Fibroblast of lung (primary cell): ENCODE measurements around the gene KIAA0753. TPM values are rescaled to one million over a fixed set of nuclear protein-coding genes. Genes with fewer than 3 reads are reported as not detected.
A peak's percentile ranks its signal among the peaks of the same experiment; 100 is the strongest.

Source experiments
- DNase-seq, 2 donors: peaks; one replicate each; pipeline versions ENCODE4 v3.0.0 to v3.0.0-alpha.2; 2010; ENCODE audit warnings: low read depth in 2 of 2
- H2AFZ ChIP-seq: 2 replicates; pipeline ENCODE4 v1.5.1; 2012; ENCODE audit warnings: low read length, control low read depth, inconsistent platforms
- H3K27ac ChIP-seq: 2 replicates; pipeline ENCODE4 v1.5.1; 2011; ENCODE audit warnings: low read length, control low read depth; ENCODE audit not compliant: insufficient read depth
- H3K27me3 ChIP-seq: 2 replicates; pipeline ENCODE4 v1.5.1; 2011; ENCODE audit warnings: mild to moderate bottlenecking, low read length; ENCODE audit not compliant: control insufficient read depth, insufficient read depth
- H3K36me3 ChIP-seq: 2 replicates; pipeline ENCODE4 v1.5.1; 2011; ENCODE audit warnings: low read length; ENCODE audit not compliant: control insufficient read depth, insufficient read depth
- H3K4me1 ChIP-seq: 2 replicates; pipeline ENCODE4 v1.5.1; 2011; ENCODE audit warnings: low read length; ENCODE audit not compliant: control insufficient read depth, insufficient read depth; ENCODE audit errors: extremely low read depth
- H3K4me2 ChIP-seq: 2 replicates; pipeline ENCODE4 v1.5.1; 2011; ENCODE audit warnings: low read length, control low read depth; ENCODE audit not compliant: insufficient read depth; ENCODE audit errors: extremely low read depth
- H3K4me3 ChIP-seq, 4 experiments: fragments of 200-600 bp in 1 of 4; sonication (generic) in 1 of 4; replicated peaks in 1 of 4; 2 replicates each; pipeline ENCODE4 v1.5.1; 2011 to 2016; ENCODE audit warnings: low read length in 4 of 4, low read depth in 3 of 4, mild to moderate bottlenecking in 3 of 4, control low read depth in 2 of 4, inconsistent platforms in 1 of 4, mixed read lengths in 1 of 4; ENCODE audit not compliant: insufficient read depth in 1 of 4; ENCODE audit errors: control extremely low read depth in 1 of 4
- H3K79me2 ChIP-seq: 2 replicates; pipeline ENCODE4 v1.5.1; 2012; ENCODE audit warnings: mild to moderate bottlenecking, low read length, inconsistent platforms; ENCODE audit not compliant: control insufficient read depth, insufficient read depth
- H3K9ac ChIP-seq: 2 replicates; pipeline ENCODE4 v1.5.1; 2011; ENCODE audit warnings: mild to moderate bottlenecking, low read length, control low read depth; ENCODE audit not compliant: insufficient read depth
- H3K9me3 ChIP-seq: 2 replicates; pipeline ENCODE4 v1.5.1; 2012; ENCODE audit warnings: low read depth, low read length; ENCODE audit not compliant: control insufficient read depth, insufficient read depth
- H4K20me1 ChIP-seq: 2 replicates; pipeline ENCODE4 v1.5.1; 2011; ENCODE audit warnings: low read length; ENCODE audit not compliant: control insufficient read depth, insufficient read depth; ENCODE audit errors: extremely low read depth
- CTCF ChIP-seq, 2 donors: IDR thresholded peaks in 1 of 2; conservative IDR thresholded peaks in 1 of 2; 1 replicate in 1 of 2; 2 replicates in 1 of 2; pipeline ENCODE4 v1.5.1; 2011 to 2012; ENCODE audit warnings: low read length in 2 of 2, control low read depth in 1 of 2, inconsistent platforms in 1 of 2, low read depth in 1 of 2, mild to moderate bottlenecking in 1 of 2
- EZH2 ChIP-seq: IDR thresholded peaks from 2 replicates; pipeline ENCODE4 v1.5.1; 2012; ENCODE audit warnings: low read length, control low read depth, mild to moderate bottlenecking; ENCODE audit errors: missing control alignments
- polyA plus RNA-seq, 2 donors: library from polyadenylated mRNA; depleted of rRNA in 1 of 2; stranded (reverse) in 1 of 2; unstranded in 1 of 2; fragments of >200 nt; gene quantifications; 2 replicates each; pipeline ENCODE4 v1.2.1, GENCODE V29; 2011 to 2012; ENCODE audit warnings: missing spikeins in 1 of 2
- total RNA-seq: library from RNA; depleted of rRNA; stranded (reverse); fragments of >200 nt; gene quantifications from 2 replicates; pipeline ENCODE4 v1.2.1, GENCODE V29; 2014

KIAA0753 gene
- total and polyA plus RNA-seq, 2 donors (not counting 1 experiment from before 2014, with no cell fraction given) = 5.8 to 12.9 TPM

DNA sequence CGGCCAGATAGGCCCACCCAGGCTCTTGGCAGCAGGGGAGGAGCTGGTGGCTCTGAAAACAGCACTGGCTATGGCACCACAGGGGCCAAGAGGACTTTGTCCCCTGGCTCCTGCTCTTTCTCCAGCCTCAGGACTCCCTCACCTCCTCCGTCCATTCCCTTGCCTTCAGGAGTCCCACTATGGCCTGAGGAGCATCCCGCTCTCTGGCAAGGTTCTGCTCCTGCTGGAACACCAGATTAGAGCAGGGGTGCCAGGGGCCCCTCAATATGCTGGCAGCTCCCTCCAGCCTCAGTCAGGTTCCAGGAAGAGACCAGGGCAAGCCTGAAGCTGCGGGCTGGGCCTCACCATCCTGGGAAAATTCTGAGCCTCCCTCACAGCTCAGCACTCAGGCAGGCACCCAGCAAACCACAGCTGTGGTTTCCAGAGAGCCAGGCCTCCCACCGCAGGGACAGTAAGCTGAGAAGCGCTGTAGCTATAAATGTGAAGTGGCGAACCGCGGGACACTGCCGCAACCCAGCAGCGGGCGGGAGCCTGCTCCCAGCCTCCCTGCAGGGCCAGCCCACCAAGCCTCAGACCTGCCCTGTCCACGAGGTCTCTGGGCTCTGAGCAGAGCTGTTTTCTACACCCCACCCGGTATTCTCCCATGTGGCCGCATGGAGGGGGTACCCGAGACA is 36.8 kb upstream of the KIAA0753 start:
- peak in 1 of 2 donors; percentile 68 for DNase-seq
- Histone ChIP-seq H3K36me3 (no peaks in the 10 kb centered on the region), H3K4me2 (no peak overlapping the region), H3K27ac (no peak overlapping the region), H3K9me3 (no peaks in the 10 kb centered on the region), H3K79me2 (no peaks in the 10 kb centered on the region), H3K27me3 (no peaks in the 10 kb centered on the region), H3K9ac (no peak overlapping the region), H4K20me1 (no peaks in the 10 kb centered on the region), H3K4me1 (no peaks in the 10 kb centered on the region), H3K4me3 (no peak overlapping the region), H2AFZ (no peak overlapping the region)
- TF ChIP-seq CTCF (conservative IDR thresholded peaks at IDR 0.05 in 1 of 2, IDR thresholded peaks at IDR 0.05 in 1 of 2; ENCODE audit: low read depth in 1 of 2, low read length in 2 of 2) (no peak), EZH2 (no peak)

GRCh38 chr17:6676802-6677157 is 36.3 kb upstream of the KIAA0753 start:
- Histone ChIP-seq H3K9me3 (no peaks in the 10 kb centered on the region), H2AFZ (no peak overlapping the region), H3K36me3 (no peaks in the 10 kb centered on the region), H3K4me2 (no peak overlapping the region), H3K79me2 (no peaks in the 10 kb centered on the region), H3K9ac (no peak overlapping the region), H3K4me3 (no peak overlapping the region), H4K20me1 (no peaks in the 10 kb centered on the region), H3K27me3 (no peaks in the 10 kb centered on the region), H3K27ac (no peak overlapping the region), H3K4me1 (no peaks in the 10 kb centered on the region)
- no peak for DNase-seq
- TF ChIP-seq CTCF (conservative IDR thresholded peaks at IDR 0.05 in 1 of 2, IDR thresholded peaks at IDR 0.05 in 1 of 2; ENCODE audit: low read depth in 1 of 2, low read length in 2 of 2) = no peak
- no peak for TF ChIP-seq EZH2

- H3K4me3 ChIP-seq = no peak overlapping the region
- H3K9ac ChIP-seq = no peak overlapping the region
- H3K4me1 ChIP-seq = no peaks in the 10 kb centered on the region
- no peaks in the 10 kb centered on the region for H3K36me3 ChIP-seq
- no peak for DNase-seq
- no peak overlapping the region for H3K4me2 ChIP-seq
- no peaks in the 10 kb centered on the region for H3K79me2 ChIP-seq
- no peak overlapping the region for H3K27ac ChIP-seq
- no peaks in the 10 kb centered on the region for H4K20me1 ChIP-seq
- TF ChIP-seq CTCF (conservative IDR thresholded peaks at IDR 0.05 in 1 of 2, IDR thresholded peaks at IDR 0.05 in 1 of 2; ENCODE audit: low read depth in 1 of 2, low read length in 2 of 2) (no peak), EZH2 (no peak)
- H3K9me3 ChIP-seq = no peaks in the 10 kb centered on the region
- no peak overlapping the region for H2AFZ ChIP-seq
- H3K27me3 ChIP-seq = no peaks in the 10 kb centered on the region
Measured at GRCh38 chr17:6675201-6675825, 34.8 kb upstream of the KIAA0753 start.
